K562 (cell line): ENCODE results near the gene SORBS2. TPM values are rescaled to one million over a fixed set of nuclear protein-coding genes. Genes with fewer than 3 reads are reported as not detected.
A peak's percentile ranks its signal among the peaks of the same experiment; 100 is the strongest.

Source experiments
- ATAC-seq: fragments of 200-7000 bp; cut with Tn5 transposase; 3 replicates; pipeline ENCODE4 v1.9.1; 2020; ENCODE audit warnings: moderate library complexity
- BruUV-seq: library from RNA; stranded (reverse); fragments of 400-500 nt; replicated peaks from 2 replicates; lab custom pipeline; 2021; lab: Mats Ljungman, UMichigan
- CTCF ChIA-PET: fragments of 300-600 bp; formaldehyde crosslinking; extraction: SDS; loops from one replicate; lab custom pipeline; 2021; ENCODE audit warnings: low intra/inter-chr PET ratio; lab: Yijun Ruan, JAX
- POLR2A ChIA-PET: fragments of 300-600, 350-650 bp; sonication (Branson Sonifier 250); formaldehyde crosslinking; extraction: SDS; loops from one replicate; lab custom pipeline; 2021; ENCODE audit warnings: antibody characterized with exemption, inconsistent platforms; lab: Yijun Ruan, JAX
- DNase-seq, 4 experiments: peaks; one replicate each; pipeline versions ENCODE4 v3.0.0 to v3.0.0-alpha.2; 2011 to 2018; ENCODE audit warnings: low spot score in 3 of 4, mixed read lengths in 3 of 4; ENCODE audit errors: extremely low read depth in 1 of 4
- FAIRE-seq: peaks from 2 replicates; lab custom pipeline; 2011; peaks lifted over from hg19 to GRCh38; lab: Jason Lieb, UNC
- H2AFZ ChIP-seq: 2 replicates; pipeline ENCODE4 v1.6.0; 2011; ENCODE audit warnings: low read depth, low read length, control low read depth, inconsistent platforms
- H3K27ac ChIP-seq: fragments of 200-600 bp; 3 replicates; pipeline ENCODE4 v1.8.0; 2011; ENCODE audit warnings: low read depth, mild to moderate bottlenecking, control low read depth, inconsistent platforms, low read length, moderate library complexity, mixed read lengths; ENCODE audit errors: extremely low read depth
- H3K27me3 ChIP-seq, 2 experiments: fragments of 300-600 bp in 1 of 2; 2 replicates in 1 of 2; 3 replicates in 1 of 2; pipeline versions ENCODE4 v1.6.0 to v1.8.0; 2011; ENCODE audit warnings: inconsistent platforms in 2 of 2, low read length in 2 of 2, mild to moderate bottlenecking in 1 of 2, mixed read lengths in 1 of 2, moderate library complexity in 1 of 2; ENCODE audit not compliant: control insufficient read depth in 2 of 2, insufficient read depth in 2 of 2
- H3K36me3 ChIP-seq: fragments of 300-600 bp; 3 replicates; pipeline ENCODE4 v1.8.0; 2011; ENCODE audit warnings: mild to moderate bottlenecking, low read length, inconsistent platforms; ENCODE audit not compliant: control insufficient read depth, insufficient read depth
- H3K4me1 ChIP-seq, 2 experiments: fragments of 200-600 bp in 1 of 2; replicated peaks in 1 of 2; 2 replicates in 1 of 2; 3 replicates in 1 of 2; pipeline versions ENCODE4 v1.5.1 to v1.8.0; 2011; ENCODE audit warnings: inconsistent platforms in 2 of 2, low read length in 2 of 2, mild to moderate bottlenecking in 1 of 2, mixed read lengths in 1 of 2, moderate library complexity in 1 of 2; ENCODE audit not compliant: control insufficient read depth in 2 of 2, insufficient read depth in 2 of 2
- H3K4me2 ChIP-seq: 2 replicates; pipeline ENCODE4 v1.6.1; 2011; ENCODE audit warnings: low read length, control low read depth, inconsistent platforms, mixed read lengths; ENCODE audit not compliant: insufficient read depth
- H3K4me3 ChIP-seq: fragments of 200-600 bp; sonication (generic), shearing (Covaris generic); 2 replicates; pipeline ENCODE4 v1.5.1; 2016; ENCODE audit warnings: control low read depth, inconsistent platforms
- H3K79me2 ChIP-seq: fragments of 200-600 bp; 3 replicates; pipeline ENCODE4 v1.8.0; 2011; ENCODE audit warnings: low read length, inconsistent platforms; ENCODE audit not compliant: control insufficient read depth, insufficient read depth
- H3K9ac ChIP-seq, 2 experiments: 2 replicates each; pipeline versions ENCODE4 v1.6.0 to v1.6.1; 2011; ENCODE audit warnings: low read depth in 2 of 2, low read length in 2 of 2, control low read depth in 1 of 2, inconsistent platforms in 1 of 2, mild to moderate bottlenecking in 1 of 2, mixed read lengths in 1 of 2; ENCODE audit not compliant: insufficient read depth in 1 of 2
- H3K9me1 ChIP-seq: one replicate; pipeline ENCODE4 v1.6.0; 2011; ENCODE audit warnings: inconsistent platforms, mild to moderate bottlenecking, low read length, moderate library complexity; ENCODE audit not compliant: control insufficient read depth, insufficient read depth
- H3K9me3 ChIP-seq: replicated peaks from 2 replicates; pipeline ENCODE4 v1.5.1; 2011; ENCODE audit warnings: low read depth, low read length, inconsistent platforms; ENCODE audit not compliant: control insufficient read depth, insufficient read depth
- H4K20me1 ChIP-seq: replicated peaks from 2 replicates; pipeline ENCODE4 v1.6.1; 2011; ENCODE audit warnings: low read length, inconsistent platforms, mixed read lengths; ENCODE audit not compliant: control insufficient read depth, insufficient read depth
- BRF2 ChIP-seq: IDR thresholded peaks from 3 replicates; pipeline ENCODE4 v1.6.1; 2011; ENCODE audit warnings: borderline replicate concordance, mild to moderate bottlenecking; ENCODE audit not compliant: insufficient read length, insufficient read depth
- CBFA2T3 ChIP-seq: fragments of 450-650 bp; IDR thresholded peaks from 2 replicates; pipeline ENCODE4 v1.6.1; 2017
- WGBS: fragments of 100-300 bp; shearing (Covaris generic); methylation state at CpG from one replicate; pipeline ENCODE4 v1.1.6; 2016; ENCODE audit warnings: low coverage, mixed read lengths; ENCODE audit not compliant: insufficient coverage; ENCODE audit errors: missing lambda C conversion rate; 5-methylcytosine and 5-hydroxymethylcytosine counted together
- in situ Hi-C: fragments of 300-500 bp; cut with MboI; formaldehyde crosslinking; loops from 4 replicates; pipeline ENCODE4 v1.15.0; 2018; ENCODE audit warnings: inconsistent platforms, mixed read lengths
- intact Hi-C: fragments of 100-400 bp; cut with micrococcal nuclease; formaldehyde crosslinking; loops from 2 replicates; pipeline ENCODE4 v1.14.2; 2022
- polyA plus RNA-seq, 8 experiments: library from polyadenylated mRNA; depleted of rRNA in 4 of 8; stranded (reverse) in 5 of 8; unstranded in 3 of 8; fragments of >200 nt; fragmentation: Nextera tagmentation in 2 of 8; fragmentation: Illumina TruSeq in 1 of 8; extraction: Ambion mirVana in 2 of 8; extraction: Trizol in 1 of 8; gene quantifications; 2 replicates each; pipeline versions ENCODE4 v1.2.1 to v1.2.3, GENCODE V29; 2011 to 2014; ENCODE audit warnings: inconsistent platforms in 1 of 8, missing spikeins in 1 of 8
- total RNA-seq, 7 experiments: library from RNA; depleted of rRNA in 6 of 7; stranded (reverse); fragments of >200 nt in 6 of 7; fragmentation: Illumina TruSeq in 2 of 7; extraction: Trizol in 2 of 7; gene quantifications; 2 replicates each; pipeline versions ENCODE4 v1.2.1 to v1.2.3, GENCODE V29; 2011 to 2021; ENCODE audit warnings: low replicate concordance in 1 of 7

The SORBS2 gene
- total and polyA plus RNA-seq, 9 of the 15 experiments (the other 6 are each of a cell fraction or from before 2014, with no cell fraction given), result 0.29 TPM; not detected in 8

GRCh38 chr4:185717377-185717741 lies 94.6 kb downstream of the SORBS2 start:
- BruUV-seq, result no TSS peak
- 0 out of 2 replicates have a peak, but pooled peaks cover 5% of the 10 kb centered on the region for H4K20me1 ChIP-seq
- CTCF ChIA-PET, result no interaction called here
- H2AFZ ChIP-seq, result no peak overlapping the region
- TF ChIP-seq BRF2 (no peak), CBFA2T3 (peak; percentile 20; the same call in 1 of the 2 replicates)
- H3K36me3 ChIP-seq, result no peaks in the 10 kb centered on the region
- intact Hi-C loops, result no loop called here
- H3K9ac ChIP-seq, result no peak overlapping the region
- no peaks in the 10 kb centered on the region for H3K79me2 ChIP-seq
- WGBS, result under 1% methylated on average over 9 of the region's 9 CpGs
- POLR2A ChIA-PET, result interaction anchor here (0.7 kb wide), 1 partner anchor 58 kb away, joined by 3 read pairs; no protein-coding TSS in a partner anchor
- DNase-seq, result peak in 1 of 4 experiments; percentile 6
- in situ Hi-C loops, result no loop called here
- peak; percentile 47; the same call in 2 of the 3 replicates for ATAC-seq
- H3K9me3 ChIP-seq, result no peaks in the 10 kb centered on the region
- no peak overlapping the region for H3K27ac ChIP-seq
- no peak overlapping the region for H3K4me2 ChIP-seq
- no peaks in the 10 kb centered on the region for H3K4me1 ChIP-seq
- no peaks in the 10 kb centered on the region for H3K9me1 ChIP-seq
- FAIRE-seq, result no peak
- H3K27me3 ChIP-seq, result peaks cover 7 to 34% of the 10 kb centered on the region in 2 experiments; a peak in 4 of 5 replicates
- H3K4me3 ChIP-seq, result no peak overlapping the region
